Measurements from ENCODE around the gene SNRPA1. TPM values are rescaled to one million over a fixed set of nuclear protein-coding genes. Genes with fewer than 3 reads are reported as not detected.

The SNRPA1 gene
- total and polyA plus RNA-seq, 8 donors: 3.5 to 75.6 (median 59.0) TPM

DNA sequence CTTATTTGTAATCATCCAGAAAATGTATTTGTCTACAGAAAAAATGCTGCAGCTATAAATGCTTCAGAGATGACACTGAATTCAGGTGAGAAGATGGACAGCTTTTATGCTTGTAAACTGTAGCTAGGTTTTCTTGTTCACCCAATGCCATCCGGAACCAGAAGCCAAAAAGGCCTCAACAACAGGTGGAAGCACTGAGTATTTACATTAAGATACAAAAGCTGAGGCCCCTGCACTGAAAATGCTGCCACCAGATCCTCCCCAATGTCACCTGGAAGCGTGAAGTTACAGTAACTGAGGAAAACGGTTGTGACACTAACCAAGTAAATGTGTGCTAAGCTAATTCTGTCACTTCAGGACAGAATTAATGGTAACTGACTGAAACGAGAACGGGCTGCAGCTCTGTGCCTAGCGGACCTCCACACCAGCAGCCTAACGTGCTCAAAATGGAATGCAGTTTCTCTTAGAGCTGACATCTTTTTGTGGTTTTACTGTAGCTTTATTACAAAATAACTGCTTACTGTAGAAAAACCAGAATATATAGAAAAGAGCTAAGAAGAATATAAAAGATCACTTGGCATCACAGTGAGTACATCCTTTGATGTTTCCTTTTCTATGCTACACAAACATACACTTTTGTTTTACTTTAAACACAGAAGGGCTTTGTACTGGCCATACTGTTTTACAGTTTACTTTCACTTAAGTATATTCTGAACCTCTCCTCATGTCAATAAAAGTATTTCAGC, 50.8 kb downstream of the SNRPA1 start:
- DNase-seq: no peak
- Histone ChIP-seq H3K4me3 (no peak overlapping the region), H3K27me3 (no peaks in the 10 kb centered on the region), H3K9me3 (no peaks in the 10 kb centered on the region), H3K4me1 (peaks cover 57 to 100% (median 85%) of the 10 kb centered on the region in 4 donors), H3K36me3 (peaks cover 0 to 7% (median 2%) of the 10 kb centered on the region in 4 donors), H3K27ac (peak overlapping the region in 3 of 5 donors; percentile 50 to 79 (median 68))
- intact Hi-C loops (cut with DNase I; ENCODE audit: low total_unique reads): no loop called here
- TF ChIP-seq POLR2AphosphoS5 (IDR thresholded peaks at IDR 0.05) (no peak), POLR2A (IDR thresholded peaks at IDR 0.05) (no peak), EP300 (IDR thresholded peaks at IDR 0.05) (no peak)
- TF ChIP-seq, protein P1, sequence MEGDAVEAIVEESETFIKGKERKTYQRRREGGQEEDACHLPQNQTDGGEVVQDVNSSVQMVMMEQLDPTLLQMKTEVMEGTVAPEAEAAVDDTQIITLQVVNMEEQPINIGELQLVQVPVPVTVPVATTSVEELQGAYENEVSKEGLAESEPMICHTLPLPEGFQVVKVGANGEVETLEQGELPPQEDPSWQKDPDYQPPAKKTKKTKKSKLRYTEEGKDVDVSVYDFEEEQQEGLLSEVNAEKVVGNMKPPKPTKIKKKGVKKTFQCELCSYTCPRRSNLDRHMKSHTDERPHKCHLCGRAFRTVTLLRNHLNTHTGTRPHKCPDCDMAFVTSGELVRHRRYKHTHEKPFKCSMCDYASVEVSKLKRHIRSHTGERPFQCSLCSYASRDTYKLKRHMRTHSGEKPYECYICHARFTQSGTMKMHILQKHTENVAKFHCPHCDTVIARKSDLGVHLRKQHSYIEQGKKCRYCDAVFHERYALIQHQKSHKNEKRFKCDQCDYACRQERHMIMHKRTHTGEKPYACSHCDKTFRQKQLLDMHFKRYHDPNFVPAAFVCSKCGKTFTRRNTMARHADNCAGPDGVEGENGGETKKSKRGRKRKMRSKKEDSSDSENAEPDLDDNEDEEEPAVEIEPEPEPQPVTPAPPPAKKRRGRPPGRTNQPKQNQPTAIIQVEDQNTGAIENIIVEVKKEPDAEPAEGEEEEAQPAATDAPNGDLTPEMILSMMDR (IDR thresholded peaks at IDR 0.05): no peak
- 33 to 41% (median 40%) methylated on average over 7 of the region's 7 CpGs for WGBS, 5 donors

DNA sequence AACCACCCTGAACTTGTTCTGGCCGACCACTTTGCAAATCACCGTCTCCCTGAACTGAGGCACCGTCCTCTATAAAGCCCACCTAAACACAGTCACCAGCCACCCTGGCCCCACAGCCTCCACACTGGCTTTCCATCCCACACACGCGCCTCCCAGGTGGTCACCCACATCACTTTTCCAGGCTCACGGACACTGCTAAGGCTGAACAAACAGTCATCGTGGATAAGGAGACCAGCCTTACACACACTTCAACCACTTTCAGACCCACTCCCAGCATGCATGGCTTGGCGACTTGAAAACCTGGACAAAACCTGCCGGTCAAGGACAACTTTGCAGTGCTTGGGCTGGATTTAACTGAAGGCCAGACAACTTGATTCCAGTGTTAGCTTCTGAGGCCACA, 51.6 kb downstream of the SNRPA1 start:
- peaks cover 0 to 7% (median 2%) of the 10 kb centered on the region in 4 donors for H3K36me3 ChIP-seq
- H3K4me1 ChIP-seq: peaks cover 57 to 100% (median 89%) of the 10 kb centered on the region in 4 donors
- no peaks in the 10 kb centered on the region for H3K27me3 ChIP-seq
- H3K9me3 ChIP-seq: no peaks in the 10 kb centered on the region
- peak overlapping the region in 4 of 5 donors; percentile 50 to 79 (median 60) for H3K27ac ChIP-seq
- intact Hi-C loops (cut with DNase I; ENCODE audit: low total_unique reads): no loop called here
- DNase-seq: no peak
- H3K4me3 ChIP-seq: no peak overlapping the region
- 79 to 86% (median 86%) methylated on average over 9 of the region's 9 CpGs for WGBS, 5 donors
- TF ChIP-seq POLR2A (IDR thresholded peaks at IDR 0.05): no peak
- TF ChIP-seq, protein P1 (IDR thresholded peaks at IDR 0.05): no peak

GRCh38 chr15:101242999-101243336, 52.1 kb downstream of the SNRPA1 start:
- 50 to 66% (median 61%) methylated on average over 6 of the region's 6 CpGs for WGBS, 5 donors
- H3K9me3 ChIP-seq: no peaks in the 10 kb centered on the region
- TF ChIP-seq POLR2A (IDR thresholded peaks at IDR 0.05) (no peak), POLR2AphosphoS5 (IDR thresholded peaks at IDR 0.05) (no peak)
- H3K27ac ChIP-seq: peak overlapping the region in 4 of 5 donors; percentile 50 to 79 (median 60)
- peak overlapping the region in 1 of 4 donors; percentile 31 for H3K4me3 ChIP-seq
- intact Hi-C loops (cut with DNase I; ENCODE audit: low total_unique reads): no loop called here
- no peaks in the 10 kb centered on the region for H3K27me3 ChIP-seq
- H3K36me3 ChIP-seq: peaks cover 0 to 7% (median 2%) of the 10 kb centered on the region in 4 donors
- H3K4me1 ChIP-seq: peaks cover 57 to 100% (median 89%) of the 10 kb centered on the region in 4 donors
- DNase-seq: no peak

DNA sequence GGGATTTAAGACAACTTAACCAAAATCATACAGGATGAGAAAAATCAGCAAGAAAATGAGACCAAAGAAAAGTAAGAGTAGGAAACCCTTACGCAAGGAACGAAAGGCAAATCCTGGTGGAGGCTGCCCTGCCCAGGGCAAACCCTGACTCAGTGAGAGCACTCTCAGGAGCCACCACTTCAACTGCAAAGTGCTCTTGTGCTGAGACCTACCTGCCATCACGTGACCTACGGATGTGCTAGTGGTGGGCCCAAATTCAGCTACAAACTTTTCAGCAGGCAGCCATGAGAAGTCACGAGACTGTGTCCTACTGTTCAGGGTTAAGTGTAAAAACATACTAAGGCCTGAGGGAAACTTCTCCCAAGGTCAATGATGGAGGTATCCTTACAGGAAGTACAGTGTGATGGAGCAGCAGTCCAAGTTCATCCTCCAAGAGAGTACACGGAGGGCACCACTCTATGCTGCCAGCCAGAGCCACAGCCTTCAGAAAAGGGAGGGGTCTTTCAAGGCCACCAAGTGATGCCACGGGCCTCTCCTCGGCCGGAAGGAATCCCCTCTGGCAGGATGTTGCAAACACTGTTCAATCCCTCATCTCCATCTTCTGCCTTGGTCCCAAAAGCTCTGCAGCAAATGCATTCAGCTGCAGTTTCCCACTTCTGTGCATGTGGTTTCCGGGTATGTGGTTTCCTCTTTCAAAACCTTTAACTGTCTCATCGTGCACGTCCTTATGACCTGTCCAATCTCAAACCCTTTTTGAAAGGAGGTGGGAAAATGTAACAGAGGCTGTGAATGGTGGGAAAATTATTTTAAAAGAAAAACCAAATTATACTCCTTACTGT, 52.7 kb downstream of the SNRPA1 start:
- TF ChIP-seq POLR2AphosphoS5 (IDR thresholded peaks at IDR 0.05) (peak in 1 of 3 donors; percentile 15), EP300 (IDR thresholded peaks at IDR 0.05) (no peak), POLR2A (IDR thresholded peaks at IDR 0.05) (no peak)
- TF ChIP-seq, protein P1 (IDR thresholded peaks at IDR 0.05): no peak
- Histone ChIP-seq H3K4me1 (peaks cover 57 to 100% (median 87%) of the 10 kb centered on the region in 4 donors), H3K36me3 (peaks cover 0 to 6% (median under 1%) of the 10 kb centered on the region in 4 donors), H3K27ac (peak overlapping the region; percentile 18 to 79 (median 52)), H3K4me3 (peak overlapping the region in 2 of 4 donors; percentile 18 to 31), H3K27me3 (no peaks in the 10 kb centered on the region), H3K9me3 (no peaks in the 10 kb centered on the region)
- intact Hi-C loops (cut with DNase I; ENCODE audit: low total_unique reads): no loop called here
- 56 to 66% (median 57%) methylated on average over 11 to 12 of the region's 12 CpGs for WGBS, 5 donors
- DNase-seq: peak in 1 of 2 donors; percentile 56

Measured in stomach (tissue), 9 donors.